Measurements from ENCODE around the gene SLC22A4. TPM values are rescaled to one million over a fixed set of nuclear protein-coding genes. Genes with fewer than 3 reads are reported as not detected.

The SLC22A4 gene
- polyA plus RNA-seq, 1 donor (not counting 4 experiments of a cell fraction or from before 2014, with no cell fraction given) = 1.4 TPM

GRCh38 chr5:132262882-132263547 is 31.2 kb upstream of the SLC22A4 start:
- DNase-seq (ENCODE audit: low read depth, low spot score) (no peak), FAIRE-seq (no peak)
- TF ChIP-seq CTCF (optimal IDR thresholded peaks at IDR 0.05 in 1 of 3, IDR thresholded peaks at IDR 0.05 in 1 of 3, conservative IDR thresholded peaks at IDR 0.05 in 1 of 3; ENCODE audit: extremely low read depth in 1 of 3, insufficient read depth in 2 of 3, low read length in 3 of 3) (no peak), EZH2 (IDR thresholded peaks at IDR 0.05; ENCODE audit: low read length) (no peak)
- dilution Hi-C loops (cut with MboI; ENCODE audit: extremely low pct_ligation_motif_present, low sequenced_read_pairs) = no loop called here
- no peak overlapping the region for H3K4me2 ChIP-seq (ENCODE audit: control insufficient read depth, extremely low read depth, insufficient read depth, low read depth, low read length)
- H4K20me1 ChIP-seq (ENCODE audit: control insufficient read depth, extremely low read depth, insufficient read depth, low read length) = no peaks in the 10 kb centered on the region
- no peak overlapping the region for H2AFZ ChIP-seq (ENCODE audit: control insufficient read depth, low read length)
- peaks cover 5% of the 10 kb centered on the region for H3K9me1 ChIP-seq (ENCODE audit: control insufficient read depth, extremely low read depth, insufficient read depth, low read length)
- H3K4me1 ChIP-seq (ENCODE audit: control insufficient read depth, extremely low read depth, insufficient read depth, low read length) = peaks cover 58% of the 10 kb centered on the region
- no peak overlapping the region for H3K9ac ChIP-seq (ENCODE audit: control insufficient read depth, extremely low read depth, insufficient read depth, low read length)
- no peak overlapping the region for H3K4me3 ChIP-seq (ENCODE audit: control insufficient read depth in 2 of 3, extremely low read depth in 1 of 3, insufficient read depth in 2 of 3, low read depth in 1 of 3, low read length in 3 of 3)
- H3K36me3 ChIP-seq (ENCODE audit: control insufficient read depth in 2 of 2, extremely low read depth in 1 of 2, insufficient read depth in 2 of 2, low read length in 2 of 2) = peaks cover 36 to 38% of the 10 kb centered on the region in 2 experiments
- no peak overlapping the region for H3K27ac ChIP-seq (ENCODE audit: control insufficient read depth, insufficient read depth, low read length)
- H3K27me3 ChIP-seq (ENCODE audit: control insufficient read depth, extremely low read depth, insufficient read depth, low read length) = no peaks in the 10 kb centered on the region
- no peaks in the 10 kb centered on the region for H3K9me3 ChIP-seq (ENCODE audit: control insufficient read depth, low read depth, low read length)
- H3K79me2 ChIP-seq (ENCODE audit: control insufficient read depth, insufficient read depth, low read length) = peaks cover 24% of the 10 kb centered on the region

- H3K4me2 ChIP-seq (ENCODE audit: control insufficient read depth, extremely low read depth, insufficient read depth, low read depth, low read length) = no peak overlapping the region
- no peak overlapping the region for H3K4me3 ChIP-seq (ENCODE audit: control insufficient read depth in 2 of 3, extremely low read depth in 1 of 3, insufficient read depth in 2 of 3, low read depth in 1 of 3, low read length in 3 of 3)
- peaks cover 51% of the 10 kb centered on the region for H3K4me1 ChIP-seq (ENCODE audit: control insufficient read depth, extremely low read depth, insufficient read depth, low read length)
- H3K27ac ChIP-seq (ENCODE audit: control insufficient read depth, insufficient read depth, low read length) = no peak overlapping the region
- TF ChIP-seq CTCF (optimal IDR thresholded peaks at IDR 0.05 in 1 of 3, IDR thresholded peaks at IDR 0.05 in 1 of 3, conservative IDR thresholded peaks at IDR 0.05 in 1 of 3; ENCODE audit: extremely low read depth in 1 of 3, insufficient read depth in 2 of 3, low read length in 3 of 3) (peak in 1 of 3 experiments; percentile 4), EZH2 (IDR thresholded peaks at IDR 0.05; ENCODE audit: low read length) (no peak)
- DNase-seq (ENCODE audit: low read depth, low spot score) (no peak), FAIRE-seq (no peak)
- H3K9me1 ChIP-seq (ENCODE audit: control insufficient read depth, extremely low read depth, insufficient read depth, low read length) = peaks cover 5% of the 10 kb centered on the region
- H4K20me1 ChIP-seq (ENCODE audit: control insufficient read depth, extremely low read depth, insufficient read depth, low read length) = no peaks in the 10 kb centered on the region
- peaks cover 38 to 42% of the 10 kb centered on the region in 2 experiments for H3K36me3 ChIP-seq (ENCODE audit: control insufficient read depth in 2 of 2, extremely low read depth in 1 of 2, insufficient read depth in 2 of 2, low read length in 2 of 2)
- H3K9ac ChIP-seq (ENCODE audit: control insufficient read depth, extremely low read depth, insufficient read depth, low read length) = no peak overlapping the region
- no peak overlapping the region for H2AFZ ChIP-seq (ENCODE audit: control insufficient read depth, low read length)
- dilution Hi-C loops (cut with MboI; ENCODE audit: extremely low pct_ligation_motif_present, low sequenced_read_pairs) = no loop called here
- no peaks in the 10 kb centered on the region for H3K27me3 ChIP-seq (ENCODE audit: control insufficient read depth, extremely low read depth, insufficient read depth, low read length)
- H3K79me2 ChIP-seq (ENCODE audit: control insufficient read depth, insufficient read depth, low read length) = peaks cover 18% of the 10 kb centered on the region
- H3K9me3 ChIP-seq (ENCODE audit: control insufficient read depth, low read depth, low read length) = no peaks in the 10 kb centered on the region
Observed at GRCh38 chr5:132263548-132264261, 30.5 kb upstream of the SLC22A4 start.
